Measurements from ENCODE around the gene SLC35G6.
"Not testable (repeated sequence)": the region's sequence is repeated elsewhere in the genome, so short reads cannot be mapped to it uniquely, and the experiment has no call there.

- not testable (repeated sequence) for TF ChIP-seq EZH2 (IDR thresholded peaks at IDR 0.05; ENCODE audit: low read length, missing control alignments); CTCF (conservative IDR thresholded peaks at IDR 0.05 in 1 of 2, IDR thresholded peaks at IDR 0.05 in 1 of 2; ENCODE audit: low read depth in 1 of 2, low read length in 2 of 2)
These were observed 6.5 kb upstream of the SLC35G6 start for GRCh38 chr17:7474767-7475166.
